Measurements from ENCODE around the gene C3orf52.

C3orf52 gene

DNA sequence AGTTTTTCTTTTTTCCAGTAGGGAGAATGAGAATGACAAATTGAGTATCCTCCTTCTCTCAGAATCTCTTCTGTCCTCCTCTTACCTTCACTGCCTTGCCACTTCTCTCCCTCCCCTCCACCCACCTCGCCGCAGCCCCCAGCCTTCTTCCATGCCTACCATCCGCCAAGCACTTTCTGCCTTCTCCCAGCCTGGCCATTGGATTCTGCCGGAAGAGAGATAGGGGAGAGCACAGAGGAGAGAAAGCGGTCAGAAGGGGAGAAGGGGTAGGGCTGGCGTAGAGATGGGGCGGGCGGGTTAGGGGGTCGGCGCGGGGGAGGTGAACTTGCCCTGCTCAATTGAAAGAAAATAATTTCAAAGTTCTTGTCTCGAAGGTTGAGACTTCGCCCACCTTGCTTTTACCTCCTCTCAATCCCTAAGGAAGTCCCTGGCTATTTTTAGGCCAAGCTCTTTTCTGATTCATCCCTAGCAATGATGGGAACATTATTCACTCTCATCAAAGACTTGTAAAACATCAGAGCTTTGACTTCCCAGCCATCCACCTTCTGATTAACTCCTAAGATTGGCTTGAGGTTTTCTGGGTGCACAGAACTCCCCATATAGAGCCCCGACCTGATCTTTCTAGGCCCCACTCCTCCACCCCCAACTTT, 811 bp downstream of the C3orf52 start:
- DNase-seq, result no peak

- DNase-seq, result no peak
These were observed 1.6 kb downstream of the C3orf52 start for GRCh38 chr3:112087746-112088145.

DNA sequence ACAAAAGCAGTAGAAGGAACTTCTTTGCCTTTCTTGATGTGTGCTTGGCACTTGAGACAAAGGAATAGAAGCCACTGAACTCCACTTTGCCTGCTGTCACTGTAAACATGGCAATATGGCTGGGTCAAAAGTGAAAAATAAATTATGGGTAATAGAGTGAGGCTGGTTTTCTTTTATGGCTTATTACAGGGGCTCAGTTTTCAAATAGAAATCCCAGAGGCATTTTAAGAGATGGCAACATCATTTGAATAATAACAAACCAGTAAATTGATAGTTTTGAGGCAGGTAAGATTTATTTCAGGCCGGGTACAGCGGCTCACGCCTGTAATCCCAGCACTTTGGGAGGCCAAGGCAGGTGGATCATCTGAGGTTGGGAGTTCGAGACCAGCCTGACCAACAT, 2.8 kb downstream of the C3orf52 start:
- no peak for DNase-seq

DNA sequence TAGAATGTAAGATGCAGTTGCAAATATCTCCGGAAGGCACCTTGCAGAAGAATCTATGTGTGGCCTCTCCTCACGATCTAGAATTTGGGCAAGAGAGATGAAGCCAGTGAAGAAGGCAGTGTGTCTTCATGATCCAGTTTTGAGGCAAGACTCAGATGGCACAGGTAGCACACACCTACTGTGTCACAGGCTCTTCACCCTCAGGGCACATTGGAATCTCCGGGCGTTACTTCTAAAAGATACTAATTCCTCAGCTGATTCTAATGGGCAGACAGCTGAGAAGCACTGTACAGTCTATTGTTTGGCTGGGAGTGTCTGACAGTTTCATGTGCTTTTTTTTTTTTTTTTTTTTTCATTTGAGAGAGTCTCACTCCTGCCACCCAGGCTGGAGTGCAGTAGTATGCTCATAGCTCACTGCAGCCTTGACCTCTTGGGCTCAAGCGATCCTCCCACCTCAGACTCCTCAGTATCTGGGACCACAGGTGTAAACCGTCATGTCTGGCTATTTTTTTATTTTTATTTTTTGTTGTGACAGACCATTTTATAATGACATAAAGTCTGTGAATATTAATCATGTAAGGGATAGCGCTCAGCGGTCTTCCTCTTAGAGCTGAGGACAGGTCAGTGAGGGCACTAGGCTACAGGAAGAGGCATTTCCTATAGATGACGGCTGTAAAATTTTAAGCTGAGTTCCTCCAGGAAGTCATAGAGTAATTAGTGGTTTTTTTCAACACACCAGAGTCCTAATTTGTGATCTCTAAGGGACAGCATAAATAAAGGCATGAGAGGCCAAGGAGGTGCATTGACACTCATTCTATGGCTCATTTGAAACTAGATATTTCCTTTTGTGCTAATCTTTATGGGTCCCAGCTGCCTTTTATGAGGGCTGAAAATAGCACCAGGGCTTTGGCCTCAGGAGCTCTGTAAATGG, 4.0 kb downstream of the C3orf52 start:
- no peak for DNase-seq

- no peak for DNase-seq
These were observed 4.8 kb downstream of the C3orf52 start for GRCh38 chr3:112090887-112091586.

GRCh38 chr3:112092496-112093179, 6.4 kb downstream of the C3orf52 start:
- DNase-seq, result no peak

GRCh38 chr3:112093180-112093522, 7.0 kb downstream of the C3orf52 start:
- DNase-seq, result no peak

GRCh38 chr3:112095731-112096130, 9.5 kb downstream of the C3orf52 start:
- DNase-seq, result no peak

GRCh38 chr3:112096176-112096575, 10.0 kb downstream of the C3orf52 start:
- no peak for DNase-seq

DNA sequence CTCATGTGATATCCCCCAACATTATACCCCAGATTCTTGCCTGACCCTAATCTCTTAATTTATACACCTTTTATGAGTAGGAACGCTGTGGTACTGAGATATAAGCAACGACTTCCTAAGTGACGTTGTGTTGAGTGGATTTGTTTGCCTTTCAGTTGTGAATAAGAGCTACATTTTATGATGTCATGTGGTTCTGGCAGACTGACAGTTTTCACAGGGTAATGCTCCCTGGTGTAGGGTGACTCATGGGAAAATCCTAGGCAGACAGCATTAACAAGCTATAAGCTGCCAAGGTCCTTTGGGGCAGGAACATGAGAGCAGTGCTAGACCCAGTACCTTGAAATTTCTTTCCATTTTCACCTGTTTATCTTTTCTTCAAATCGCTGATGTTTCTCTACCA, 11.2 kb downstream of the C3orf52 start:
- no peak for DNase-seq

DNA sequence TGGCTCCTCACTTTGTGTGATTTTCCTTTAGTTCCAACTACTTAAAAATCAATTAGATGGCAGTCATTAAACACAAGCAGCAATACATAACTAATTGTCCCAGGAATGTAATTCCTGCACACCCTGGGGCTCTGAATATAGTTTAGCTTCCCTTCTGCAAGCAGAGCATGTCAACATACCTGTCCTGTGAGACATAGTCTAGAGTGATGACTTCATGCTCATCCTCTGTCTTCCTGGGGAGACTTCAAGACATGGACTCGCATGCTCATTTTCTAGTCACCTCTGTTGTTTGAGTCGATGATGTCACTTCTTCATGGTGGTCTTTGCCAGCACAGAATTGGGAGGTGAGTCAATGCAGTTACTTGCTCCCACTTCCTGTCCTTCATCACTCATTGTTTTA, 15.7 kb downstream of the C3orf52 start:
- DNase-seq, result no peak

GRCh38 chr3:112104774-112105173, 18.6 kb downstream of the C3orf52 start:
- no peak for DNase-seq

GRCh38 chr3:112109322-112109721, 23.1 kb downstream of the C3orf52 start:
- no peak for DNase-seq

DNA sequence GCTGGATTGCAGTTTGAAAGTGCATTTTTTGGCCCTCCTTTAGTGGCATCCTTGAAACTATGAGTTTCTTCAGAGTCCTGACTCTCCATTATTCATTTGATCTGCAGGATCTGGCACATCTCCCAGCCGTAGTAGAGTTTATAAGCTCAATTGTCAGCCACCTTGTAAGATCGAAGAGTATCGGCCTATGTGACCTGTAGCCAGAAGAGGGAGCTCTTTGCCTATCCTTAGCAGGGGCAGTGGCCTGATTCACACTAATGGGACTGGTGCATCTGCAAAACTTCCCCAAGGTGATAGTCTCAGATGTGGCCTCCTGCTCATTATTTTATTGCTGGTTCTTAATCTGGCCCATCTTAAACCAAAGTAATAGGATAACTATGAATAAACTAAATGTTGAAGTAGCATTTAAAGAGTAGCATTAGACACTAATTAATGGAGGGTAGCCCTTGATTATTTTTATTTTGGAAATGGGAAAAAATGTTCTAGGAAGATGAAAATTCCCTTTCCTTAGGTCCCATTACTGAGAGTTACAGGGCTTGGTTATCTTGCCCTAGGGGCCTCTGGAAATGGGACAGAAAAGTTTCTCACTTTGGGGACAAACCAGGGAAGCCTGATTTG, 25.7 kb downstream of the C3orf52 start:
- DNase-seq, result no peak

DNA sequence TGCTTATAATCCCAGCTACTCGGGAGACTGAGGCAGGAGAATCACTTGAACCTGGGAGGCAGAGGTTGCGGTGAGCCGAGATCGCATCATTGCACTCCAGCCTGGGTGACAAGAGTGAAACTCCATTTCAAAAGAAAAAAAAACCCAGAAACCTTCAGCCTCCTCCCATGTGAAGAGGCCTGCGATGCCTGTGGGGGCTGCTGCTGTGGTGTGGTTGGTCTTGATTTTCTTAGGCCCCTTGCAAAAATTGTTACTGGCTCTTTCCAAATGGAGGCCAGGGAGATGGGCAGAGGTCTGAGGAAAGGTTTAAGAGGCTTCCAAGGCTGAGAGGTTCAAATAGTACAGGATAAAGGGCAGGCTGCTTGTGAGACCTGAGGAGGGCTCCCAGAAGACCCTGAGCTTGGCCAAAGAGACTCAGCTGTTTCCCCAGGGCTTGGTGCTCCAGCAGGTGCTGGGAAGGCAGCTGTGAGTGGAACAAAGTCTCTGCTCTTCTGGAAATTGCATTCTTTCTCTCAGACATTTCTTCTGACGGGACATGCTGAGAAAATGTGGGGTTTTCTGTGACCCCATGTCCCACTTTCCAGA, 28.5 kb downstream of the C3orf52 start:
- DNase-seq, result no peak

- DNase-seq, result no peak
These were observed 29.1 kb downstream of the C3orf52 start for GRCh38 chr3:112115161-112115739.

DNA sequence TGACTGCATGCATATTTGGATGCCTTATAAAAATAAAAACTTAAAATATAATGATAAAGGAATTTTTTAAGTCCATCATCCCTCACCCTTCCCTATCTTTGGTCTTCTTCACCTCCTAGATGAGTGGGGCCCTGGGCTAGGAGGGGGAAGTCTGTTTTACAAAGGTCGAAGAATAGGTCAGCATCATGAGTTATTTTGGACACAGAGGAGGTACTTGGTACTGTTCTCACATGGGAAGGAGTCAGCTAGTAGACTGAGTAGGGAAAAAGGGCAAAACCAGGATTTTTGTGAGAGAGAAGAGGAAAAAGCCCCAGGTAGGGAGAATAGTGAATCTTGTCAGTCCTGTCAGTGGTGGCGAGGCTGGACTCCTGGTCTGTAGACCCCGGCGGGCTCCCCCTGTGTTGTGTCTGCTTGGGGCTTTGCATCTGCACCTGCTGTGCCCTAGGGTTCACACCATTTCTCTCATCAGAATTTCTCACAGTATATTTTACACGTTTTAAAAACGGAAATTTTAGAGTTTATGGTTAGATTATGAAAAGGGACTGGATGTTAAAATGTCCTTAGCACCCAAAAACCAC, 29.7 kb downstream of the C3orf52 start:
- no peak for DNase-seq

DNA sequence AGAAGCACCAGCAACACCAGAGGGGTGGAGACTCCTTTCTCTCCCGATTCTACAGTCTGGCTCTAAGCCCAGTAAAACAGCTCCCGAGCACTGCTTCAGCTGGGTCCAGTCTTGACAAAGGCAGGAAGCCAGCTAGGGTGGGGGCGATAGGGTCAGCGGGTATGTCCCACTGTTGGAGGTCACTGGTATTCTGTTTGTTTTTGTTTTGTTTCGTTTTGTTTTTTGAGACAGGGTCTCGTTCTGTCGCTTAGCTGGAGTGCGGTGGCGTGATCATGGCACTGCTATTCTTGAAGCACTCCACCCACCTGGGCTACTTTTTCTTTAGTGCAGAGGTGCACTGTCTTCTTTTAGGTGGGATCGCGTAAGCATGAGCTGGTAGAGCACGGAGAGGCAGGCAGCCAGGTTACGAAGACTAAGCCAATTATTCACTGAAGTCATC, 30.6 kb downstream of the C3orf52 start:
- DNase-seq, result no peak

DNA sequence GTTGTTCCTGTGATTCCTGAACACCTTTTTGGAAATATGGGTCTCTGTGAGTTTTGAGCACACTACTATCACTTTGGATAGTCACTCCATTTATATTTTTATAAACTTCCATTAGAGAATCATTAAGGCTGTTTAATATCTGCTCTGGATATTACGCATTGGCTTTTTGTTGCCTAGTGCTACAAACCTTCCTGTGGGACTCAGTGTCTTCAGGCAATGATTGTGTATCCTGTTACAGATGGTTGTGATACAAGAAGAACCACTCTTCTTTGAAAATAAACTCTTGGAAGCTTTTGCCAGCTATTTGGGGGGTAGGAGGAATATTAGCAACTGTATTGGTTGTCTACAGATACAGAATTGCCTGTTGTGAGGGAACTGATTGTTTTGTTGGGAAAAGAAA, 31.2 kb downstream of the C3orf52 start:
- DNase-seq, result no peak

GRCh38 chr3:112117841-112118571, 31.8 kb downstream of the C3orf52 start:
- no peak for DNase-seq

Data from cortex of kidney (tissue), 1 donor.